GM23338 (cell line): ENCODE results near the gene CHODL. TPM values are rescaled to one million over a fixed set of nuclear protein-coding genes. Genes with fewer than 3 reads are reported as not detected.

Source experiments
- ATAC-seq: fragments of 200-7000 bp; cut with Tn5 transposase; 3 replicates; pipeline ENCODE4 v1.9.1; 2020
- DNase-seq: peaks from one replicate; pipeline ENCODE4 v3.0.0-alpha.2; 2015; ENCODE audit warnings: low spot score
- H2AFZ ChIP-seq: fragments of 200-600 bp; sonication (generic); 2 replicates; pipeline ENCODE4 v1.8.0; 2016; ENCODE audit warnings: antibody characterized with exemption, mild to moderate bottlenecking, moderate library complexity
- H3F3A ChIP-seq: fragments of 200-600 bp; sonication (generic); replicated peaks from 2 replicates; pipeline ENCODE4 v1.8.0; 2017; ENCODE audit warnings: antibody characterized with exemption, mixed run types, low read depth
- H3K27ac ChIP-seq: fragments of 200-600 bp; sonication (generic); 2 replicates; pipeline ENCODE4 v1.6.1; 2016; ENCODE audit warnings: low read depth
- H3K27me3 ChIP-seq: fragments of 200-600 bp; sonication (generic); 2 replicates; pipeline ENCODE4 v1.8.0; 2016; ENCODE audit warnings: mild to moderate bottlenecking, mixed run types, moderate library complexity; ENCODE audit not compliant: insufficient read depth
- H3K36me3 ChIP-seq: fragments of 200-600 bp; sonication (generic); 2 replicates; pipeline ENCODE4 v1.8.0; 2016; ENCODE audit warnings: mild to moderate bottlenecking; ENCODE audit not compliant: insufficient read depth
- H3K4me1 ChIP-seq: fragments of 200-600 bp; sonication (generic); 2 replicates; pipeline ENCODE4 v1.8.0; 2016; ENCODE audit warnings: mild to moderate bottlenecking, moderate library complexity; ENCODE audit not compliant: insufficient read depth
- H3K4me2 ChIP-seq: fragments of 200-600 bp; sonication (generic); 2 replicates; pipeline ENCODE4 v1.7.1; 2017; ENCODE audit warnings: mixed run types
- H3K4me3 ChIP-seq: fragments of 200-600 bp; sonication (generic); 2 replicates; pipeline ENCODE4 v1.6.1; 2016; ENCODE audit warnings: mixed run types
- H3K79me2 ChIP-seq: fragments of 200-600 bp; sonication (generic); replicated peaks from 2 replicates; pipeline ENCODE4 v1.8.0; 2017; ENCODE audit warnings: mild to moderate bottlenecking; ENCODE audit not compliant: insufficient read depth
- H3K9me2 ChIP-seq: fragments of 200-600 bp; sonication (generic); 2 replicates; pipeline ENCODE4 v1.8.0; 2017; ENCODE audit not compliant: insufficient read depth
- H4K20me1 ChIP-seq: fragments of 200-600 bp; sonication (generic); replicated peaks from 2 replicates; pipeline ENCODE4 v1.8.0; 2017; ENCODE audit warnings: mild to moderate bottlenecking; ENCODE audit not compliant: insufficient read depth
- H3K27ac Mint-ChIP-seq: 2 replicates; pipeline ENCODE4 v1.8.0; 2020; ENCODE audit warnings: inconsistent platforms, mild to moderate bottlenecking, moderate library complexity, mixed read lengths
- H3K27me3 Mint-ChIP-seq: 3 replicates; pipeline ENCODE4 v1.8.0; 2022; ENCODE audit warnings: low read depth, mild to moderate bottlenecking, moderate library complexity, mixed read lengths, inconsistent platforms; ENCODE audit not compliant: insufficient read depth, poor library complexity
- H3K36me3 Mint-ChIP-seq: 3 replicates; pipeline ENCODE4 v1.8.0; 2021; ENCODE audit warnings: low read depth, mild to moderate bottlenecking, inconsistent platforms, moderate library complexity, mixed read lengths
- H3K4me1 Mint-ChIP-seq: 3 replicates; pipeline ENCODE4 v1.8.0; 2020; ENCODE audit warnings: mild to moderate bottlenecking, inconsistent platforms, mixed read lengths
- H3K4me3 Mint-ChIP-seq: 3 replicates; pipeline ENCODE4 v1.8.0; 2021; ENCODE audit warnings: moderate library complexity, mild to moderate bottlenecking, inconsistent platforms, mixed read lengths
- H3K9me3 Mint-ChIP-seq: 3 replicates; pipeline ENCODE4 v1.8.0; 2020; ENCODE audit warnings: moderate library complexity, mild to moderate bottlenecking, inconsistent platforms, mixed read lengths
- CREB1 ChIP-seq: fragments of 250-450 bp; sonication (Bioruptor Pico); IDR thresholded peaks from 2 replicates; pipeline ENCODE4 v1.5.0; 2020; ENCODE audit warnings: low read depth, mild to moderate bottlenecking, moderate library complexity
- EZH2 ChIP-seq: fragments of 200-600 bp; sonication (generic); IDR thresholded peaks from one replicate; pipeline ENCODE4 v1.8.0; 2017; ENCODE audit warnings: antibody characterized with exemption, mild to moderate bottlenecking, low read depth; ENCODE audit not compliant: unreplicated experiment
- EZH2phosphoT487 ChIP-seq: fragments of 200-600 bp; sonication (generic); IDR thresholded peaks from one replicate; pipeline ENCODE4 v1.8.1; 2018; ENCODE audit warnings: antibody characterized with exemption; ENCODE audit not compliant: unreplicated experiment
- JUNB ChIP-seq: IDR thresholded peaks from one replicate; pipeline ENCODE4 v1.6.1; 2016; ENCODE audit warnings: antibody characterized with exemption; ENCODE audit not compliant: unreplicated experiment
- NANOG ChIP-seq: IDR thresholded peaks from 2 replicates; pipeline ENCODE4 v1.6.1; 2016; ENCODE audit warnings: antibody characterized with exemption, borderline replicate concordance
- POLR2AphosphoS5 ChIP-seq: IDR thresholded peaks from 2 replicates; pipeline ENCODE4 v1.6.1; 2016; ENCODE audit warnings: antibody characterized with exemption, low read depth
- STAT1 ChIP-seq: IDR thresholded peaks from one replicate; pipeline ENCODE4 v1.6.1; 2016; ENCODE audit warnings: antibody characterized with exemption; ENCODE audit not compliant: unreplicated experiment
- ZNF114 ChIP-seq: fragments of 250-450 bp; sonication (Bioruptor Pico); IDR thresholded peaks from 2 replicates; pipeline ENCODE4 v1.5.0; 2020; ENCODE audit warnings: mild to moderate bottlenecking, moderate library complexity
- ZNF331 ChIP-seq: fragments of 250-450 bp; sonication (Bioruptor Pico); IDR thresholded peaks from 2 replicates; pipeline ENCODE4 v1.5.0; 2020; ENCODE audit warnings: low read depth, mild to moderate bottlenecking, moderate library complexity
- polyA plus RNA-seq: library from polyadenylated mRNA; unstranded; fragments of >200 nt; fragmentation: Nextera tagmentation; extraction: Ambion mirVana; gene quantifications from 2 replicates; pipeline ENCODE4 v1.2.1, GENCODE V29; 2016
- total RNA-seq: library from RNA; depleted of rRNA; stranded (reverse); fragments of >200 nt; shearing (Covaris generic); gene quantifications from 2 replicates; pipeline ENCODE4 v1.2.3, GENCODE V29; 2014
- TF ChIP-seq, protein P1 (sequence below): fragments of 250-450 bp; sonication (Bioruptor Pico); IDR thresholded peaks from 2 replicates; pipeline ENCODE4 v1.5.0; 2020; ENCODE audit warnings: mild to moderate bottlenecking, moderate library complexity
- TF ChIP-seq, protein P2 (sequence below): IDR thresholded peaks from one replicate; pipeline ENCODE4 v1.6.1; 2018; ENCODE audit warnings: antibody characterized with exemption; ENCODE audit not compliant: unreplicated experiment
- TF ChIP-seq, protein P3 (sequence below): IDR thresholded peaks from 2 replicates; pipeline ENCODE4 v1.6.1; 2016; ENCODE audit warnings: antibody characterized with exemption
- TF ChIP-seq, protein P4 (sequence below), 2 experiments: fragments of 200-600 bp in 1 of 2; sonication (generic) in 1 of 2; conservative IDR thresholded peaks; 2 replicates each; pipeline versions ENCODE4 v1.5.1 to v1.6.1; 2016 to 2017; ENCODE audit warnings: antibody characterized with exemption in 2 of 2, low read depth in 2 of 2, mild to moderate bottlenecking in 2 of 2, moderate library complexity in 1 of 2

CHODL gene
- total and polyA plus RNA-seq, 2 experiments from 2014 or later = 0.95 to 1.6 TPM

DNA sequence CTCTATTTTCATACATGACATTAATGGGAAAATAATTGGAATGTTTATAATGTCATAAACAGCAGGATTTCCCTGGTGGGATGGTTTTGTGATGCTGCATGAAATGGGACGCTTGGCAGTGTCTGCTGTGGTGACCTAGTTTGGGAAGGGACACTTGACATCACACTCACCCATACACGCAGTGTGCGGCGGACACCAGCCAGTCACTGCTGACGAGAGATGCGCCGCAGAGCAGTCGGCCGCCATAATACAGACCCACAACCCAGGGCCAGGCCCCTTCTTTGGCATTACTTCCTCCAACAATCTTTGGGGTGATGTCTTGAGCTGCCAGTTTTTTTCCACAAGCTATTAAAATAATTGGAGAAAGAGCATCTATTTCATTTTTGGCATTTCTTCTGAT is 49.5 kb downstream of the CHODL start:
- no peaks in the 10 kb centered on the region for H3K9me2 ChIP-seq
- no peak overlapping the region for H2AFZ ChIP-seq
- Mint-ChIP-seq H3K36me3 (no peaks in the 10 kb centered on the region), H3K4me3 (no peak overlapping the region), H3K4me1 (peaks cover 11% of the 10 kb centered on the region; the same call in 2 of the 3 replicates), H3K27me3 (no peaks in the 10 kb centered on the region), H3K27ac (no peak overlapping the region), H3K9me3 (no peaks in the 10 kb centered on the region)
- H4K20me1 ChIP-seq = no peaks in the 10 kb centered on the region
- no peak overlapping the region for H3K4me2 ChIP-seq
- no peak overlapping the region for H3K27ac ChIP-seq
- peaks cover 5% of the 10 kb centered on the region; the same call in 1 of the 2 replicates for H3K4me1 ChIP-seq
- H3F3A ChIP-seq = no peaks in the 10 kb centered on the region
- DNase-seq (no peak), ATAC-seq (no peak)
- no peak overlapping the region for H3K4me3 ChIP-seq
- no peaks in the 10 kb centered on the region for H3K36me3 ChIP-seq
- H3K79me2 ChIP-seq = no peaks in the 10 kb centered on the region
- TF ChIP-seq, protein P1, sequence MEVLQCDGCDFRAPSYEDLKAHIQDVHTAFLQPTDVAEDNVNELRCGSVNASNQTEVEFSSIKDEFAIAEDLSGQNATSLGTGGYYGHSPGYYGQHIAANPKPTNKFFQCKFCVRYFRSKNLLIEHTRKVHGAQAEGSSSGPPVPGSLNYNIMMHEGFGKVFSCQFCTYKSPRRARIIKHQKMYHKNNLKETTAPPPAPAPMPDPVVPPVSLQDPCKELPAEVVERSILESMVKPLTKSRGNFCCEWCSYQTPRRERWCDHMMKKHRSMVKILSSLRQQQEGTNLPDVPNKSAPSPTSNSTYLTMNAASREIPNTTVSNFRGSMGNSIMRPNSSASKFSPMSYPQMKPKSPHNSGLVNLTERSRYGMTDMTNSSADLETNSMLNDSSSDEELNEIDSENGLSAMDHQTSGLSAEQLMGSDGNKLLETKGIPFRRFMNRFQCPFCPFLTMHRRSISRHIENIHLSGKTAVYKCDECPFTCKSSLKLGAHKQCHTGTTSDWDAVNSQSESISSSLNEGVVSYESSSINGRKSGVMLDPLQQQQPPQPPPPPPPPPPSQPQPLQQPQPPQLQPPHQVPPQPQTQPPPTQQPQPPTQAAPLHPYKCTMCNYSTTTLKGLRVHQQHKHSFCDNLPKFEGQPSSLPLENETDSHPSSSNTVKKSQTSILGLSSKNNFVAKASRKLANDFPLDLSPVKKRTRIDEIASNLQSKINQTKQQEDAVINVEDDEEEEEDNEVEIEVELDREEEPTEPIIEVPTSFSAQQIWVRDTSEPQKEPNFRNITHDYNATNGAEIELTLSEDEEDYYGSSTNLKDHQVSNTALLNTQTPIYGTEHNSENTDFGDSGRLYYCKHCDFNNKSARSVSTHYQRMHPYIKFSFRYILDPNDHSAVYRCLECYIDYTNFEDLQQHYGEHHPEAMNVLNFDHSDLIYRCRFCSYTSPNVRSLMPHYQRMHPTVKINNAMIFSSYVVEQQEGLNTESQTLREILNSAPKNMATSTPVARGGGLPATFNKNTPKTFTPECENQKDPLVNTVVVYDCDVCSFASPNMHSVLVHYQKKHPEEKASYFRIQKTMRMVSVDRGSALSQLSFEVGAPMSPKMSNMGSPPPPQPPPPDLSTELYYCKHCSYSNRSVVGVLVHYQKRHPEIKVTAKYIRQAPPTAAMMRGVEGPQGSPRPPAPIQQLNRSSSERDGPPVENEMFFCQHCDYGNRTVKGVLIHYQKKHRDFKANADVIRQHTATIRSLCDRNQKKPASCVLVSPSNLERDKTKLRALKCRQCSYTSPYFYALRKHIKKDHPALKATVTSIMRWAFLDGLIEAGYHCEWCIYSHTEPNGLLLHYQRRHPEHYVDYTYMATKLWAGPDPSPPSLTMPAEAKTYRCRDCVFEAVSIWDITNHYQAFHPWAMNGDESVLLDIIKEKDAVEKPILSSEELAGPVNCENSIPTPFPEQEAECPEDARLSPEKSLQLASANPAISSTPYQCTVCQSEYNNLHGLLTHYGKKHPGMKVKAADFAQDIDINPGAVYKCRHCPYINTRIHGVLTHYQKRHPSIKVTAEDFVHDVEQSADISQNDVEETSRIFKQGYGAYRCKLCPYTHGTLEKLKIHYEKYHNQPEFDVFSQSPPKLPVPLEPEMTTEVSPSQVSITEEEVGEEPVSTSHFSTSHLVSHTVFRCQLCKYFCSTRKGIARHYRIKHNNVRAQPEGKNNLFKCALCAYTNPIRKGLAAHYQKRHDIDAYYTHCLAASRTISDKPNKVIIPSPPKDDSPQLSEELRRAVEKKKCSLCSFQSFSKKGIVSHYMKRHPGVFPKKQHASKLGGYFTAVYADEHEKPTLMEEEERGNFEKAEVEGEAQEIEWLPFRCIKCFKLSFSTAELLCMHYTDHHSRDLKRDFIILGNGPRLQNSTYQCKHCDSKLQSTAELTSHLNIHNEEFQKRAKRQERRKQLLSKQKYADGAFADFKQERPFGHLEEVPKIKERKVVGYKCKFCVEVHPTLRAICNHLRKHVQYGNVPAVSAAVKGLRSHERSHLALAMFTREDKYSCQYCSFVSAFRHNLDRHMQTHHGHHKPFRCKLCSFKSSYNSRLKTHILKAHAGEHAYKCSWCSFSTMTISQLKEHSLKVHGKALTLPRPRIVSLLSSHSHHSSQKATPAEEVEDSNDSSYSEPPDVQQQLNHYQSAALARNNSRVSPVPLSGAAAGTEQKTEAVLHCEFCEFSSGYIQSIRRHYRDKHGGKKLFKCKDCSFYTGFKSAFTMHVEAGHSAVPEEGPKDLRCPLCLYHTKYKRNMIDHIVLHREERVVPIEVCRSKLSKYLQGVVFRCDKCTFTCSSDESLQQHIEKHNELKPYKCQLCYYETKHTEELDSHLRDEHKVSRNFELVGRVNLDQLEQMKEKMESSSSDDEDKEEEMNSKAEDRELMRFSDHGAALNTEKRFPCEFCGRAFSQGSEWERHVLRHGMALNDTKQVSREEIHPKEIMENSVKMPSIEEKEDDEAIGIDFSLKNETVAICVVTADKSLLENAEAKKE (CRISPR knock-in tag) = no peak
- no peak for TF ChIP-seq EZH2
- TF ChIP-seq, protein P2, sequence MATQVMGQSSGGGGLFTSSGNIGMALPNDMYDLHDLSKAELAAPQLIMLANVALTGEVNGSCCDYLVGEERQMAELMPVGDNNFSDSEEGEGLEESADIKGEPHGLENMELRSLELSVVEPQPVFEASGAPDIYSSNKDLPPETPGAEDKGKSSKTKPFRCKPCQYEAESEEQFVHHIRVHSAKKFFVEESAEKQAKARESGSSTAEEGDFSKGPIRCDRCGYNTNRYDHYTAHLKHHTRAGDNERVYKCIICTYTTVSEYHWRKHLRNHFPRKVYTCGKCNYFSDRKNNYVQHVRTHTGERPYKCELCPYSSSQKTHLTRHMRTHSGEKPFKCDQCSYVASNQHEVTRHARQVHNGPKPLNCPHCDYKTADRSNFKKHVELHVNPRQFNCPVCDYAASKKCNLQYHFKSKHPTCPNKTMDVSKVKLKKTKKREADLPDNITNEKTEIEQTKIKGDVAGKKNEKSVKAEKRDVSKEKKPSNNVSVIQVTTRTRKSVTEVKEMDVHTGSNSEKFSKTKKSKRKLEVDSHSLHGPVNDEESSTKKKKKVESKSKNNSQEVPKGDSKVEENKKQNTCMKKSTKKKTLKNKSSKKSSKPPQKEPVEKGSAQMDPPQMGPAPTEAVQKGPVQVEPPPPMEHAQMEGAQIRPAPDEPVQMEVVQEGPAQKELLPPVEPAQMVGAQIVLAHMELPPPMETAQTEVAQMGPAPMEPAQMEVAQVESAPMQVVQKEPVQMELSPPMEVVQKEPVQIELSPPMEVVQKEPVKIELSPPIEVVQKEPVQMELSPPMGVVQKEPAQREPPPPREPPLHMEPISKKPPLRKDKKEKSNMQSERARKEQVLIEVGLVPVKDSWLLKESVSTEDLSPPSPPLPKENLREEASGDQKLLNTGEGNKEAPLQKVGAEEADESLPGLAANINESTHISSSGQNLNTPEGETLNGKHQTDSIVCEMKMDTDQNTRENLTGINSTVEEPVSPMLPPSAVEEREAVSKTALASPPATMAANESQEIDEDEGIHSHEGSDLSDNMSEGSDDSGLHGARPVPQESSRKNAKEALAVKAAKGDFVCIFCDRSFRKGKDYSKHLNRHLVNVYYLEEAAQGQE = no peak
- TF ChIP-seq JUNB = no peak
- TF ChIP-seq POLR2AphosphoS5 = no peak
- no peak for TF ChIP-seq CREB1 (CRISPR knock-in tag)
- TF ChIP-seq EZH2phosphoT487 = no peak
- TF ChIP-seq STAT1 = no peak
- TF ChIP-seq ZNF114 (CRISPR knock-in tag) = no peak
- TF ChIP-seq, protein P3, sequence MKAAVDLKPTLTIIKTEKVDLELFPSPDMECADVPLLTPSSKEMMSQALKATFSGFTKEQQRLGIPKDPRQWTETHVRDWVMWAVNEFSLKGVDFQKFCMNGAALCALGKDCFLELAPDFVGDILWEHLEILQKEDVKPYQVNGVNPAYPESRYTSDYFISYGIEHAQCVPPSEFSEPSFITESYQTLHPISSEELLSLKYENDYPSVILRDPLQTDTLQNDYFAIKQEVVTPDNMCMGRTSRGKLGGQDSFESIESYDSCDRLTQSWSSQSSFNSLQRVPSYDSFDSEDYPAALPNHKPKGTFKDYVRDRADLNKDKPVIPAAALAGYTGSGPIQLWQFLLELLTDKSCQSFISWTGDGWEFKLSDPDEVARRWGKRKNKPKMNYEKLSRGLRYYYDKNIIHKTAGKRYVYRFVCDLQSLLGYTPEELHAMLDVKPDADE = no peak
- TF ChIP-seq NANOG = no peak
- TF ChIP-seq, protein P4, sequence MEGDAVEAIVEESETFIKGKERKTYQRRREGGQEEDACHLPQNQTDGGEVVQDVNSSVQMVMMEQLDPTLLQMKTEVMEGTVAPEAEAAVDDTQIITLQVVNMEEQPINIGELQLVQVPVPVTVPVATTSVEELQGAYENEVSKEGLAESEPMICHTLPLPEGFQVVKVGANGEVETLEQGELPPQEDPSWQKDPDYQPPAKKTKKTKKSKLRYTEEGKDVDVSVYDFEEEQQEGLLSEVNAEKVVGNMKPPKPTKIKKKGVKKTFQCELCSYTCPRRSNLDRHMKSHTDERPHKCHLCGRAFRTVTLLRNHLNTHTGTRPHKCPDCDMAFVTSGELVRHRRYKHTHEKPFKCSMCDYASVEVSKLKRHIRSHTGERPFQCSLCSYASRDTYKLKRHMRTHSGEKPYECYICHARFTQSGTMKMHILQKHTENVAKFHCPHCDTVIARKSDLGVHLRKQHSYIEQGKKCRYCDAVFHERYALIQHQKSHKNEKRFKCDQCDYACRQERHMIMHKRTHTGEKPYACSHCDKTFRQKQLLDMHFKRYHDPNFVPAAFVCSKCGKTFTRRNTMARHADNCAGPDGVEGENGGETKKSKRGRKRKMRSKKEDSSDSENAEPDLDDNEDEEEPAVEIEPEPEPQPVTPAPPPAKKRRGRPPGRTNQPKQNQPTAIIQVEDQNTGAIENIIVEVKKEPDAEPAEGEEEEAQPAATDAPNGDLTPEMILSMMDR (conservative IDR thresholded peaks at IDR 0.05; ENCODE audit: low read depth in 2 of 2) = no peak
- TF ChIP-seq ZNF331 (CRISPR knock-in tag) = no peak
- H3K27me3 ChIP-seq = no peaks in the 10 kb centered on the region
